H1 (cell line): ENCODE results near the gene HTR2A. TPM values are rescaled to one million over a fixed set of nuclear protein-coding genes. Genes with fewer than 3 reads are reported as not detected.

Experiments used
- CTCF ChIA-PET: fragments of 300-600 bp; sonication (Branson Sonifier 250); formaldehyde crosslinking; loops from one replicate; lab custom pipeline; 2021; ENCODE audit not compliant: partially characterized antibody; lab: Charles Lee
- POLR2A ChIA-PET: fragments of 300-600 bp; sonication (Branson Sonifier 250); formaldehyde crosslinking; loops from one replicate; lab custom pipeline; 2021; ENCODE audit warnings: inconsistent platforms; ENCODE audit not compliant: partially characterized antibody; lab: Charles Lee
- DNase-seq, 2 experiments: peaks; one replicate each; pipeline versions ENCODE4 v3.0.0 to v3.0.0-alpha.2; 2010 to 2022; ENCODE audit warnings: low spot score in 2 of 2, low read depth in 1 of 2, mixed read lengths in 1 of 2
- FAIRE-seq: peaks from 2 replicates; lab custom pipeline; 2011; peaks lifted over from hg19 to GRCh38; lab: Jason Lieb, UNC
- H2AFZ ChIP-seq: 2 replicates; pipeline ENCODE4 v1.8.1; 2012; ENCODE audit warnings: low read length, inconsistent platforms
- H2AK5ac ChIP-seq: 2 replicates; pipeline ENCODE4 v1.6.1; 2013; ENCODE audit warnings: low read depth, low read length
- H2BK120ac ChIP-seq: replicated peaks from 2 replicates; pipeline ENCODE3; 2013; ENCODE audit warnings: low read depth, low read length, inconsistent platforms
- H2BK12ac ChIP-seq: 2 replicates; pipeline ENCODE4 v1.6.1; 2013; ENCODE audit warnings: low read depth, low read length
- H2BK15ac ChIP-seq: 2 replicates; pipeline ENCODE4 v1.6.1; 2013; ENCODE audit warnings: low read length
- H2BK20ac ChIP-seq: 2 replicates; pipeline ENCODE4 v1.6.1; 2013; ENCODE audit warnings: low read length
- H2BK5ac ChIP-seq: 2 replicates; pipeline ENCODE4 v1.6.1; 2013; ENCODE audit warnings: low read depth, low read length
- H3K14ac ChIP-seq: 2 replicates; pipeline ENCODE4 v1.6.1; 2013; ENCODE audit warnings: inconsistent platforms; ENCODE audit not compliant: insufficient read length
- H3K18ac ChIP-seq: 2 replicates; pipeline ENCODE4 v1.6.1; 2013; ENCODE audit warnings: low read length; ENCODE audit errors: extremely low read depth
- H3K23ac ChIP-seq: 2 replicates; pipeline ENCODE4 v1.6.1; 2013; ENCODE audit warnings: inconsistent platforms; ENCODE audit not compliant: insufficient read length
- H3K23me2 ChIP-seq: 2 replicates; pipeline ENCODE4 v1.6.1; 2013; ENCODE audit warnings: low read depth, low read length
- H3K27ac ChIP-seq: 2 replicates; pipeline ENCODE4 v1.6.1; 2011; ENCODE audit warnings: low read depth, low read length, inconsistent platforms
- H3K27me3 ChIP-seq, 4 experiments: replicated peaks in 1 of 4; 1 replicate in 1 of 4; 2 replicates in 3 of 4; pipeline versions ENCODE4 v1.6.1 to v1.8.1; 2011 to 2013; ENCODE audit warnings: low read length in 3 of 4, mild to moderate bottlenecking in 3 of 4, inconsistent platforms in 2 of 4, mixed read lengths in 2 of 4, moderate library complexity in 1 of 4; ENCODE audit not compliant: control insufficient read depth in 3 of 4, insufficient read depth in 3 of 4; ENCODE audit errors: extremely low read depth in 1 of 4
- H3K36me3 ChIP-seq, 4 experiments: 2 replicates each; pipeline versions ENCODE4 v1.6.1 to v1.8.1; 2011 to 2013; ENCODE audit warnings: mild to moderate bottlenecking in 4 of 4, low read length in 3 of 4, moderate library complexity in 2 of 4, control low read depth in 1 of 4, inconsistent platforms in 1 of 4; ENCODE audit not compliant: insufficient read depth in 4 of 4, control insufficient read depth in 2 of 4
- H3K4ac ChIP-seq: replicated peaks from 2 replicates; pipeline ENCODE3; 2013; ENCODE audit warnings: low read length, low read depth, mixed read lengths, inconsistent platforms; ENCODE audit not compliant: insufficient read length
- H3K4me1 ChIP-seq, 4 experiments: replicated peaks in 1 of 4; 1 replicate in 1 of 4; 2 replicates in 3 of 4; pipeline versions ENCODE4 v1.6.1 to v1.8.1; 2011 to 2013; ENCODE audit warnings: low read length in 3 of 4, inconsistent platforms in 2 of 4, mixed read lengths in 1 of 4; ENCODE audit not compliant: insufficient read depth in 4 of 4, control insufficient read depth in 3 of 4
- H3K4me2 ChIP-seq, 2 experiments: 2 replicates each; pipeline versions ENCODE4 v1.6.1 to v1.8.1; 2011 to 2013; ENCODE audit warnings: low read depth in 2 of 2, low read length in 2 of 2, control low read depth in 1 of 2, inconsistent platforms in 1 of 2, mild to moderate bottlenecking in 1 of 2; ENCODE audit not compliant: insufficient read depth in 1 of 2
- H3K4me3 ChIP-seq, 4 experiments: fragments of 200-600, 300-600 bp in 1 of 4; sonication (generic), shearing (Covaris generic), sonication (Bioruptor Twin) in 1 of 4; 2 replicates each; pipeline versions ENCODE4 v1.5.1 to v1.8.1; 2011 to 2016; ENCODE audit warnings: low read length in 4 of 4, low read depth in 3 of 4, control low read depth in 2 of 4, inconsistent platforms in 2 of 4, mild to moderate bottlenecking in 2 of 4, mixed read lengths in 1 of 4, moderate library complexity in 1 of 4; ENCODE audit not compliant: insufficient read depth in 2 of 4; ENCODE audit errors: extremely low read depth in 1 of 4
- H3K56ac ChIP-seq: replicated peaks from 2 replicates; pipeline ENCODE3; 2013; ENCODE audit warnings: low read depth, mild to moderate bottlenecking, mixed read lengths, low read length, inconsistent platforms; ENCODE audit not compliant: insufficient read length
- H3K79me1 ChIP-seq: 2 replicates; pipeline ENCODE4 v1.6.1; 2013; ENCODE audit warnings: low read depth, low read length, control low read depth
- H3K79me2 ChIP-seq, 2 experiments: 2 replicates each; pipeline versions ENCODE4 v1.6.1 to v1.8.1; 2012 to 2013; ENCODE audit warnings: low read length in 2 of 2, mild to moderate bottlenecking in 2 of 2, inconsistent platforms in 1 of 2; ENCODE audit not compliant: insufficient read depth in 2 of 2, control insufficient read depth in 1 of 2
- H3K9ac ChIP-seq, 4 experiments: replicated peaks in 1 of 4; 1 replicate in 1 of 4; 2 replicates in 3 of 4; pipeline versions ENCODE4 v1.6.1 to v1.8.1; 2011 to 2013; ENCODE audit warnings: low read depth in 3 of 4, low read length in 3 of 4, control low read depth in 2 of 4, mild to moderate bottlenecking in 2 of 4, moderate library complexity in 2 of 4, inconsistent platforms in 1 of 4; ENCODE audit errors: extremely low read depth in 1 of 4
- H3K9me3 ChIP-seq, 2 experiments: 2 replicates each; pipeline versions ENCODE4 v1.6.1 to v1.8.1; 2012 to 2013; ENCODE audit warnings: mild to moderate bottlenecking in 2 of 2, moderate library complexity in 2 of 2, control low read depth in 1 of 2, inconsistent platforms in 1 of 2, low read depth in 1 of 2, low read length in 1 of 2, mixed read lengths in 1 of 2; ENCODE audit not compliant: insufficient read depth in 2 of 2
- H4K20me1 ChIP-seq, 2 experiments: replicated peaks in 1 of 2; 2 replicates each; pipeline versions ENCODE3 to v1.8.1; 2011 to 2013; ENCODE audit warnings: inconsistent platforms in 2 of 2, low read length in 2 of 2, mild to moderate bottlenecking in 1 of 2; ENCODE audit not compliant: insufficient read depth in 2 of 2, control insufficient read depth in 1 of 2
- H4K5ac ChIP-seq: 2 replicates; pipeline ENCODE4 v1.6.1; 2013; ENCODE audit warnings: low read length, low read depth, mixed read lengths, inconsistent platforms; ENCODE audit not compliant: insufficient read length
- H4K8ac ChIP-seq: 2 replicates; pipeline ENCODE4 v1.8.0; 2013; ENCODE audit warnings: mild to moderate bottlenecking, moderate library complexity, low read length, inconsistent platforms; ENCODE audit not compliant: insufficient read depth; ENCODE audit errors: extremely low read depth
- H4K91ac ChIP-seq: replicated peaks from 2 replicates; pipeline ENCODE3; 2013; ENCODE audit warnings: low read length, mixed read lengths, inconsistent platforms; ENCODE audit not compliant: insufficient read length
- GABPA ChIP-seq: IDR thresholded peaks from 2 replicates; pipeline ENCODE4 v1.6.1; 2011; ENCODE audit warnings: mild to moderate bottlenecking, low read length, moderate library complexity, borderline replicate concordance; ENCODE audit not compliant: insufficient read depth
- POU5F1 ChIP-seq: IDR thresholded peaks from 2 replicates; pipeline ENCODE4 v1.6.1; 2011; ENCODE audit warnings: low read depth, mild to moderate bottlenecking, low read length, moderate library complexity
- TAF7 ChIP-seq: optimal IDR thresholded peaks from 2 replicates; pipeline ENCODE3; 2011; ENCODE audit warnings: low read depth, mild to moderate bottlenecking, inconsistent platforms, low read length, moderate library complexity, borderline replicate concordance
- polyA plus RNA-seq, 7 experiments: library from polyadenylated mRNA; depleted of rRNA in 3 of 7; stranded (reverse) in 5 of 7; unstranded in 2 of 7; fragments of >200 nt in 5 of 7; fragments of 200-250 nt in 2 of 7; gene quantifications; 1 replicate in 5 of 7; 2 replicates in 1 of 7; 4 replicates in 1 of 7; pipeline versions ENCODE4 v1.2.1 to v1.2.3, GENCODE V29; 2011 to 2013; ENCODE audit warnings: missing spikeins in 2 of 7, mixed read lengths in 2 of 7
- total RNA-seq: library from RNA; stranded (reverse); fragmentation: NEBNext Ultra II Directional; extraction: Animal tissue kit (Norgen Biotek cat#: 25700); gene quantifications from 2 replicates; pipeline ENCODE4 v1.2.1, GENCODE V29; 2021

The HTR2A gene
- total and polyA plus RNA-seq, 2 of the 8 experiments (the other 6 are each of a cell fraction or from before 2014, with no cell fraction given) = not detected

DNA sequence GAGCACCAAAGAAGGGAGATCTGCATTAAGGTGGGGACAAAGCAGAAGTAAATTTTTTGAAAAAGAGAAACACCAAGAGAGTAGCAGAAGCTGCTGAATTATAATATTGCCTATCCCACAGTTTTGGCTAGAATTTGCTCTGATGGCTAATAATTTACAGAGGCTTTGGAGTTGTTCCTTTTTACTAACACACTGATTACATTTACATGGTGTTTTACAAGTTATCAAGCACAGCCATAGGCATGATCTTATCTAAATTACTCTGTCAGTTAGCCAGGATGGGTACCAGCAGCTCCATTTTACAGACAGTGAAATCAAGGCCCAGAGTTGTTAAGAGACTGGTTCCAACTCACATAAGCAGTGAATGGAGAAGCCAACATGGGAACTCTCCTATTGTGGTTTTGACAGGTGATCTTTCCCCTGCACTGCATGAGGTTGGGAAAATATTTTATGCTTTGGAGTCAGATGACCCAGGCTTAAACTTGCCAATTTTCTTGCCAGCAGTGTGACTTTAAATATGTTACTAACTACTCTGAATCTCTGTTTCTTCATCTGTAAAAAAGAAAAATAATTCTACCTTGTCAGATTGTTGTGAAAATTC is 66.3 kb downstream of the HTR2A start:
- Histone ChIP-seq H3K14ac (no peak overlapping the region), H3K56ac (no peak overlapping the region), H2AK5ac (no peak overlapping the region), H4K8ac (no peak overlapping the region), H2BK20ac (no peak overlapping the region), H3K4me3 (no peak overlapping the region), H2BK15ac (no peak overlapping the region), H2BK120ac (no peak overlapping the region), H4K5ac (no peak overlapping the region), H2AFZ (no peak overlapping the region; the same call in 1 of the 2 replicates), H4K20me1 (no peaks in the 10 kb centered on the region), H3K36me3 (no peaks in the 10 kb centered on the region), H3K4me2 (no peak overlapping the region), H2BK12ac (no peak overlapping the region), H3K27me3 (no peaks in the 10 kb centered on the region), H3K4ac (no peak overlapping the region), H4K91ac (no peak overlapping the region), H3K79me2 (no peaks in the 10 kb centered on the region), H3K27ac (no peak overlapping the region), H3K23ac (no peak overlapping the region), H3K23me2 (no peaks in the 10 kb centered on the region), H3K9ac (no peak overlapping the region), H2BK5ac (no peak overlapping the region), H3K4me1 (no peaks in the 10 kb centered on the region), H3K79me1 (no peaks in the 10 kb centered on the region), H3K18ac (no peak overlapping the region), H3K9me3 (no peaks in the 10 kb centered on the region)
- FAIRE-seq (no peak), DNase-seq (no peak)
- TF ChIP-seq GABPA (no peak), POU5F1 (no peak), TAF7 (no peak)
- CTCF ChIA-PET = interaction anchor here (0.6 to 2.5 kb wide), 13 partner anchors 14 to 1814 kb away, joined by 3 to 18 read pairs (median 3); no protein-coding TSS in a partner anchor
- POLR2A ChIA-PET = no interaction called here
